H9 (cell line): ENCODE data around the gene ZAP70. TPM values are rescaled to one million over a fixed set of nuclear protein-coding genes. Genes with fewer than 3 reads are reported as not detected.
A peak's percentile ranks its signal among the peaks of the same experiment; 100 is the strongest.

Experiments used
- DNase-seq: peaks from one replicate; pipeline ENCODE4 v3.0.0-alpha.2; 2017
- H2AFZ ChIP-seq: one replicate; pipeline ENCODE4 v1.6.1; 2013; ENCODE audit warnings: mild to moderate bottlenecking, low read length, control low read depth, moderate library complexity
- H2AK5ac ChIP-seq: 2 replicates; pipeline ENCODE4 v1.6.1; 2013; ENCODE audit warnings: low read length, control low read depth, mixed read lengths; ENCODE audit not compliant: insufficient read length
- H2BK120ac ChIP-seq: one replicate; pipeline ENCODE4 v1.6.1; 2013; ENCODE audit warnings: low read depth, mild to moderate bottlenecking, low read length, control low read depth, inconsistent platforms; ENCODE audit not compliant: poor library complexity, severe bottlenecking
- H2BK12ac ChIP-seq: 2 replicates; pipeline ENCODE4 v1.6.1; 2013; ENCODE audit warnings: low read length, control low read depth, mixed read lengths, low read depth; ENCODE audit not compliant: insufficient read length
- H2BK15ac ChIP-seq: 2 replicates; pipeline ENCODE4 v1.6.1; 2013; ENCODE audit warnings: low read depth, low read length, control low read depth
- H2BK20ac ChIP-seq: one replicate; pipeline ENCODE4 v1.6.1; 2013; ENCODE audit warnings: low read depth, mild to moderate bottlenecking, low read length, control low read depth, inconsistent platforms; ENCODE audit not compliant: poor library complexity, severe bottlenecking
- H2BK5ac ChIP-seq: 2 replicates; pipeline ENCODE4 v1.6.1; 2013; ENCODE audit warnings: low read length, control low read depth, mixed read lengths; ENCODE audit not compliant: insufficient read length
- H3K14ac ChIP-seq: 2 replicates; pipeline ENCODE4 v1.6.1; 2013; ENCODE audit warnings: low read length, control low read depth; ENCODE audit not compliant: insufficient read depth
- H3K18ac ChIP-seq: 2 replicates; pipeline ENCODE4 v1.6.1; 2013; ENCODE audit warnings: low read depth, mild to moderate bottlenecking, mixed read lengths, low read length, control low read depth; ENCODE audit not compliant: insufficient read length
- H3K23ac ChIP-seq: 2 replicates; pipeline ENCODE4 v1.6.1; 2013; ENCODE audit warnings: low read length, control low read depth, mixed read lengths, low read depth; ENCODE audit not compliant: insufficient read length
- H3K23me2 ChIP-seq: 2 replicates; pipeline ENCODE4 v1.6.1; 2013; ENCODE audit warnings: low read depth, mild to moderate bottlenecking, mixed read lengths, low read length, control low read depth; ENCODE audit not compliant: insufficient read length, poor library complexity, severe bottlenecking
- H3K27ac ChIP-seq: 2 replicates; pipeline ENCODE4 v1.5.1; 2013; ENCODE audit warnings: low read length, control low read depth, mixed read lengths, low read depth; ENCODE audit not compliant: insufficient read length
- H3K27me3 ChIP-seq: 2 replicates; pipeline ENCODE4 v1.6.1; 2013; ENCODE audit warnings: low read length, control low read depth, inconsistent platforms; ENCODE audit not compliant: insufficient read depth
- H3K4ac ChIP-seq: 2 replicates; pipeline ENCODE4 v1.6.1; 2013; ENCODE audit warnings: low read depth, mild to moderate bottlenecking, control low read depth, inconsistent platforms, low read length, moderate library complexity
- H3K4me1 ChIP-seq: 2 replicates; pipeline ENCODE4 v1.6.1; 2013; ENCODE audit warnings: low read length, control low read depth, inconsistent platforms; ENCODE audit not compliant: insufficient read depth
- H3K4me2 ChIP-seq: 2 replicates; pipeline ENCODE4 v1.6.1; 2013; ENCODE audit warnings: low read length, control low read depth, mixed read lengths; ENCODE audit not compliant: insufficient read length, insufficient read depth
- H3K56ac ChIP-seq: 2 replicates; pipeline ENCODE4 v1.6.1; 2013; ENCODE audit warnings: low read depth, mild to moderate bottlenecking, mixed read lengths, low read length, control low read depth; ENCODE audit not compliant: insufficient read length
- H3K79me1 ChIP-seq: 2 replicates; pipeline ENCODE4 v1.6.1; 2013; ENCODE audit warnings: low read depth, mild to moderate bottlenecking, moderate library complexity, low read length, control low read depth, inconsistent platforms; ENCODE audit not compliant: insufficient read depth, poor library complexity, severe bottlenecking
- H3K79me2 ChIP-seq: 2 replicates; pipeline ENCODE4 v1.6.1; 2013; ENCODE audit warnings: low read length, control low read depth, inconsistent platforms; ENCODE audit not compliant: insufficient read depth
- H3K9ac ChIP-seq: 2 replicates; pipeline ENCODE4 v1.6.1; 2013; ENCODE audit warnings: low read length, control low read depth, mixed read lengths; ENCODE audit not compliant: insufficient read length; ENCODE audit errors: extremely low read depth
- H3K9me3 ChIP-seq: one replicate; pipeline ENCODE4 v1.6.1; 2013; ENCODE audit warnings: low read depth, low read length, inconsistent platforms; ENCODE audit not compliant: control insufficient read depth
- H3T11ph ChIP-seq: one replicate; pipeline ENCODE4 v1.6.1; 2013; ENCODE audit warnings: mild to moderate bottlenecking, low read length, control low read depth, inconsistent platforms
- H4K20me1 ChIP-seq: one replicate; pipeline ENCODE4 v1.6.1; 2013; ENCODE audit not compliant: control insufficient read depth, insufficient read length, insufficient read depth
- H4K5ac ChIP-seq: 2 replicates; pipeline ENCODE4 v1.6.1; 2013; ENCODE audit warnings: low read depth, mild to moderate bottlenecking, mixed read lengths, low read length, control low read depth; ENCODE audit not compliant: insufficient read length
- H4K8ac ChIP-seq: replicated peaks from 2 replicates; pipeline ENCODE4 v1.6.1; 2013; ENCODE audit warnings: low read length, control low read depth, mixed read lengths, low read depth; ENCODE audit not compliant: insufficient read length
- H4K91ac ChIP-seq: 2 replicates; pipeline ENCODE4 v1.6.1; 2013; ENCODE audit warnings: low read depth, mild to moderate bottlenecking, moderate library complexity, mixed read lengths, low read length, control low read depth; ENCODE audit not compliant: insufficient read length
- H3K27ac Mint-ChIP-seq, 3 experiments: 2 replicates in 2 of 3; 3 replicates in 1 of 3; pipeline ENCODE4 v1.8.0; 2020 to 2021; ENCODE audit warnings: mixed read lengths in 3 of 3, mild to moderate bottlenecking in 1 of 3, moderate library complexity in 1 of 3
- H3K27me3 Mint-ChIP-seq: 2 replicates; pipeline ENCODE4 v1.8.0; 2021; ENCODE audit warnings: low read depth, mild to moderate bottlenecking, moderate library complexity, mixed read lengths
- H3K36me3 Mint-ChIP-seq, 3 experiments: 2 replicates in 2 of 3; 3 replicates in 1 of 3; pipeline ENCODE4 v1.8.0; 2020 to 2021; ENCODE audit warnings: low read depth in 3 of 3, mixed read lengths in 3 of 3; ENCODE audit not compliant: insufficient read depth in 1 of 3
- H3K4me1 Mint-ChIP-seq, 2 experiments: 2 replicates each; pipeline ENCODE4 v1.8.0; 2020; ENCODE audit warnings: mixed read lengths in 2 of 2
- H3K4me3 Mint-ChIP-seq, 2 experiments: 2 replicates in 1 of 2; 3 replicates in 1 of 2; pipeline ENCODE4 v1.8.0; 2020 to 2021; ENCODE audit warnings: mild to moderate bottlenecking in 2 of 2, mixed read lengths in 2 of 2, moderate library complexity in 1 of 2
- H3K9me3 Mint-ChIP-seq, 2 experiments: 2 replicates in 1 of 2; 3 replicates in 1 of 2; pipeline ENCODE4 v1.8.0; 2020; ENCODE audit warnings: mild to moderate bottlenecking in 2 of 2, mixed read lengths in 2 of 2, moderate library complexity in 1 of 2
- CTCF ChIP-seq: fragments of 200-600 bp; sonication (generic); conservative IDR thresholded peaks from 3 replicates; pipeline ENCODE4 v1.8.0; 2021; ENCODE audit warnings: antibody characterized with exemption, mild to moderate bottlenecking
- WGBS: extraction: QIAGEN DNeasy Blood & Tissue Kit; methylation state at CpG from one replicate; pipeline ENCODE4 v1.1.7; 2013; ENCODE audit warnings: missing lambda C conversion rate, low lambda C conversion rate, mixed read lengths; ENCODE audit not compliant: insufficient read length; ENCODE audit errors: extremely low coverage; 5-methylcytosine and 5-hydroxymethylcytosine counted together
- total RNA-seq: library from RNA; stranded (reverse); gene quantifications from 2 replicates; pipeline ENCODE4 v1.2.1, GENCODE V29; 2021

ZAP70 gene
- total RNA-seq, 1 experiment from 2014 or later, result 0.24 TPM

GRCh38 chr2:97691166-97691565 lies 22.2 kb upstream of the ZAP70 start:
- H3K14ac ChIP-seq, result no peak overlapping the region
- H2BK12ac ChIP-seq, result no peak overlapping the region
- H3T11ph ChIP-seq, result no peak overlapping the region
- no peak for TF ChIP-seq CTCF
- H4K8ac ChIP-seq, result no peak overlapping the region
- H4K5ac ChIP-seq, result no peak overlapping the region
- no peaks in the 10 kb centered on the region for H3K9me3 ChIP-seq
- H3K27ac Mint-ChIP-seq, result peak overlapping the region in 2 of 3 experiments; percentile 78 to 94; a peak in 4 of 7 replicates
- H2BK15ac ChIP-seq, result no peak overlapping the region
- no peaks in the 10 kb centered on the region for H4K20me1 ChIP-seq
- H3K79me1 ChIP-seq, result no peaks in the 10 kb centered on the region
- no peak overlapping the region for H3K27ac ChIP-seq
- no peak overlapping the region for H2AK5ac ChIP-seq
- H3K27me3 Mint-ChIP-seq, result no peaks in the 10 kb centered on the region
- no peaks in the 10 kb centered on the region for H3K23me2 ChIP-seq
- no peak overlapping the region for H3K4ac ChIP-seq
- H3K56ac ChIP-seq, result no peak overlapping the region
- H3K9me3 Mint-ChIP-seq, result peaks cover 0 to under 1% of the 10 kb centered on the region in 2 experiments; a peak in 1 of 5 replicates
- H3K4me1 Mint-ChIP-seq, result peaks cover 21 to 23% of the 10 kb centered on the region in 2 experiments
- no peak overlapping the region for H3K18ac ChIP-seq
- no peaks in the 10 kb centered on the region for H3K79me2 ChIP-seq
- H3K23ac ChIP-seq, result no peak overlapping the region
- H3K4me2 ChIP-seq, result no peak overlapping the region
- H2BK5ac ChIP-seq, result no peak overlapping the region
- no peak overlapping the region for H2BK120ac ChIP-seq
- no peak overlapping the region for H2BK20ac ChIP-seq
- no peak overlapping the region for H4K91ac ChIP-seq
- no peak overlapping the region for H3K4me3 Mint-ChIP-seq
- H2AFZ ChIP-seq, result no peak overlapping the region
- WGBS, result no CpG with 5 or more reads among the region's 6 CpGs
- H3K36me3 Mint-ChIP-seq, result no peaks in the 10 kb centered on the region
- no peaks in the 10 kb centered on the region for H3K4me1 ChIP-seq
- H3K27me3 ChIP-seq, result no peaks in the 10 kb centered on the region
- H3K9ac ChIP-seq, result no peak overlapping the region
- DNase-seq, result peak; percentile 82
